A549 (cell line): Measurements from ENCODE around the gene CYP2R1. TPM values are rescaled to one million over a fixed set of nuclear protein-coding genes. Genes with fewer than 3 reads are reported as not detected.
"Not testable (repeated sequence)": the region's sequence is repeated elsewhere in the genome, so short reads cannot be mapped to it uniquely, and the experiment has no call there.

Experiments used
- ATAC-seq, 2 experiments: fragments of 200-7000 bp in 1 of 2; fragments of >200 bp in 1 of 2; cut with Nextera tagmentation in 1 of 2; cut with Tn5 transposase in 1 of 2; 3 replicates each; pipeline versions ENCODE4 v1.8.0 to v1.9.1; 2018 to 2020; ENCODE audit warnings: mild to moderate bottlenecking in 1 of 2, moderate library complexity in 1 of 2
- CTCF ChIA-PET: fragments of 300-600 bp; sonication (Branson Sonifier 250); formaldehyde crosslinking; extraction: SDS; loops from one replicate; lab custom pipeline; 2021; ENCODE audit warnings: antibody characterized with exemption, inconsistent platforms; lab: Yijun Ruan, JAX
- POLR2A ChIA-PET: fragments of 350-600 bp; formaldehyde crosslinking; extraction: SDS; loops from one replicate; lab custom pipeline; 2021; ENCODE audit warnings: antibody characterized with exemption, inconsistent platforms; lab: Yijun Ruan, JAX
- DNase-seq, 2 experiments: peaks; one replicate each; pipeline versions ENCODE4 v3.0.0 to v3.0.0-alpha.2; 2011 to 2016; ENCODE audit warnings: low read depth in 1 of 2, low spot score in 1 of 2
- FAIRE-seq: peaks from 2 replicates; lab custom pipeline; 2011; peaks lifted over from hg19 to GRCh38; lab: Jason Lieb, UNC
- H3K27ac ChIP-seq, 2 experiments: fragments of >200 bp; sonication (Bioruptor Twin); formaldehyde crosslinking; 3 replicates each; pipeline ENCODE4 v1.5.1; 2016 to 2017
- H3K4me1 ChIP-seq: fragments of >200 bp; sonication (Bioruptor Twin); formaldehyde crosslinking; 3 replicates; pipeline ENCODE4 v1.6.1; 2016
- H3K4me2 ChIP-seq: fragments of >200 bp; sonication (Bioruptor Twin); formaldehyde crosslinking; 3 replicates; pipeline ENCODE4 v1.6.1; 2016
- H3K4me3 ChIP-seq: fragments of >200 bp; sonication (Bioruptor Twin); formaldehyde crosslinking; 3 replicates; pipeline ENCODE4 v1.5.1; 2016
- H3K9me3 ChIP-seq: fragments of >200 bp; sonication (Bioruptor Twin); formaldehyde crosslinking; 3 replicates; pipeline ENCODE4 v1.6.1; 2016
- BCL3 ChIP-seq: fragments of >200 bp; sonication (Bioruptor Twin); formaldehyde crosslinking; IDR thresholded peaks from 3 replicates; pipeline ENCODE4 v1.6.1; 2016
- CHD2 ChIP-seq: fragments of 150-350 bp; IDR thresholded peaks from 2 replicates; pipeline ENCODE4 v1.6.1; 2014; ENCODE audit warnings: low read length; ENCODE audit not compliant: partially characterized antibody
- FOXS1 ChIP-seq: fragments of 250-450 bp; sonication (Bioruptor Pico); IDR thresholded peaks from 2 replicates; pipeline ENCODE4 v1.5.0; 2020; ENCODE audit warnings: mild to moderate bottlenecking, moderate library complexity
- HMGXB4 ChIP-seq: fragments of 250-450 bp; sonication (Bioruptor Pico); IDR thresholded peaks from 2 replicates; pipeline ENCODE4 v1.5.0; 2021; ENCODE audit warnings: mild to moderate bottlenecking, moderate library complexity, borderline replicate concordance
- HOXA7 ChIP-seq: fragments of 250-450 bp; sonication (Bioruptor Pico); IDR thresholded peaks from 2 replicates; pipeline ENCODE4 v1.5.0; 2020; ENCODE audit warnings: mild to moderate bottlenecking, moderate library complexity
- MYC ChIP-seq: IDR thresholded peaks from 2 replicates; pipeline ENCODE4 v1.6.1; 2012; ENCODE audit warnings: mild to moderate bottlenecking, inconsistent platforms, low read length, improper control_type of control experiment, borderline replicate concordance
- NR3C1 ChIP-seq: fragments of >200 bp; sonication (Bioruptor Twin); formaldehyde crosslinking; IDR thresholded peaks from 3 replicates; pipeline ENCODE4 v1.6.1; 2017
- RAD21 ChIP-seq, 2 experiments: fragments of >200 bp in 1 of 2; sonication (Bioruptor Twin) in 1 of 2; formaldehyde crosslinking in 1 of 2; IDR thresholded peaks in 1 of 2; conservative IDR thresholded peaks in 1 of 2; 2 replicates in 1 of 2; 3 replicates in 1 of 2; pipeline ENCODE4 v1.6.1; 2012 to 2018; ENCODE audit warnings: inconsistent platforms in 1 of 2
- WGBS: methylation state at CpG from one replicate; pipeline ENCODE4 v1.1.6; 2017; ENCODE audit errors: missing lambda C conversion rate; 5-methylcytosine and 5-hydroxymethylcytosine counted together
- polyA plus RNA-seq, 4 experiments: library from polyadenylated mRNA; depleted of rRNA in 3 of 4; stranded (reverse); fragments of >200 nt; fragmentation: RNase III in 1 of 4; extraction: RNeasy Plus Mini Kit Qiagen cat#74134 plus additional on column Dnase treatment in 1 of 4; gene quantifications; 2 replicates in 3 of 4; 3 replicates in 1 of 4; pipeline ENCODE4 v1.2.3, GENCODE V29; 2011 to 2017
- TF ChIP-seq, protein P1 (sequence below): fragments of 450-650 bp; IDR thresholded peaks from 2 replicates; pipeline ENCODE4 v1.6.1; 2014; ENCODE audit warnings: antibody characterized with exemption
- TF ChIP-seq, protein P2 (sequence below): fragments of 200-600 bp; sonication (generic); IDR thresholded peaks from 2 replicates; pipeline ENCODE4 v1.6.1; 2016; ENCODE audit warnings: antibody characterized with exemption, mild to moderate bottlenecking, moderate library complexity

Gene CYP2R1
- polyA plus RNA-seq, 2 of the 4 experiments (the other 2 are of a cell fraction): 16.4 to 37.9 TPM

DNA sequence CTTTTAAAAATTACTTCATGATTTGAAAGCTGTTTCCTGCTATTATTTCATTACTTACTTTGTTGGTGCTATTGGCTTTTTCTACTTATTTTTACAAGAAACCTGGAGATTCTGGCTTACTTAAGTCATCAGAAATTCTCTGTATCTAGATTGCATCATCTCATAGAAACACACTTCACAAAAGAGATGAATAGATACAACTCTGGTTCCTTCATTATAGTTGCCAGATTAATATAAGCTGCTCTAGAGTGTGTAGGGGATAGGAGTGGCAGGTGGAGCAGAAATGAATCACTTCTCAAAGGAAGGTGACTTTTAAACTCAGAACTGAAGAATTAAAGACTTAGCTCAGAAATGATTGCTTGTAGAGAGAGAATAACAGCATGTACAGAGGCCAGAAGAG is 20.0 kb downstream of the CYP2R1 start (continued):
- no peak for TF ChIP-seq RAD21 (conservative IDR thresholded peaks at IDR 0.05 in 1 of 2, IDR thresholded peaks at IDR 0.05 in 1 of 2)
- TF ChIP-seq MYC: no peak
- TF ChIP-seq, protein P1, sequence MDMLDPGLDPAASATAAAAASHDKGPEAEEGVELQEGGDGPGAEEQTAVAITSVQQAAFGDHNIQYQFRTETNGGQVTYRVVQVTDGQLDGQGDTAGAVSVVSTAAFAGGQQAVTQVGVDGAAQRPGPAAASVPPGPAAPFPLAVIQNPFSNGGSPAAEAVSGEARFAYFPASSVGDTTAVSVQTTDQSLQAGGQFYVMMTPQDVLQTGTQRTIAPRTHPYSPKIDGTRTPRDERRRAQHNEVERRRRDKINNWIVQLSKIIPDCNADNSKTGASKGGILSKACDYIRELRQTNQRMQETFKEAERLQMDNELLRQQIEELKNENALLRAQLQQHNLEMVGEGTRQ: no peak
- no peak for TF ChIP-seq FOXS1

DNA sequence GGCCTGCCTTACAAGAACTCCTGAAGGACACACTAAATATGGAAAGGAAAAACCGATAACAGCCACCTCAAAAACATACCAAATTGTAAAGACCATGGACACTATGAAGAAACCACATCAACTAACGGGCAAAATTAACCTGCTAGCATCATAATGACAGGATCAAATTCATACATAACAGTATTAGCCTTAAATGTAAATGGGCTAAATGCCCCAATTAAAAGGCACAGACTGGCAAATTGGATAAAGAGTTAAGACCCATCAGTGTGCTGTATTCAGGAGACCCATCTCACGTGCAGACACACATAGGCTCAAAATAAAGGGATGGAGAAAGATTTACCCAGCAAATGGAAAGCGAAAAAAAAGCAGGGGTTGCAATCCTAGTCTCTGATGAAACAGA is 28.3 kb downstream of the CYP2R1 start:
- ATAC-seq, H3K4me1 ChIP-seq, H3K9me3 ChIP-seq, POLR2A ChIA-PET, H3K27ac ChIP-seq, H3K4me3 ChIP-seq, FAIRE-seq, H3K4me2 ChIP-seq, DNase-seq: not testable (repeated sequence)
- WGBS: 38% methylated on average over 4 of the region's 4 CpGs
- CTCF ChIA-PET: interaction anchor here (0.8 kb wide), 1 partner anchor 8 kb away, joined by 3 read pairs; no protein-coding TSS in a partner anchor

- ChIA-PET CTCF (interaction anchor here (1.3 to 1.6 kb wide), 2 partner anchors 40 to 47 kb away, joined by 3 to 5 read pairs; no protein-coding TSS in a partner anchor), POLR2A (no interaction called here)
- ATAC-seq: no peak
These were observed 30.4 kb downstream of the CYP2R1 start for GRCh38 chr11:14861680-14862079.

More at GRCh38 chr11:14861680-14862079, 30.4 kb downstream of the CYP2R1 start:
- no peaks in the 10 kb centered on the region for H3K4me1 ChIP-seq
- H3K4me2 ChIP-seq: no peak overlapping the region
- no peaks in the 10 kb centered on the region for H3K9me3 ChIP-seq
- FAIRE-seq: no peak
- DNase-seq: no peak
- H3K27ac ChIP-seq: no peak overlapping the region
- TF ChIP-seq, protein P2, sequence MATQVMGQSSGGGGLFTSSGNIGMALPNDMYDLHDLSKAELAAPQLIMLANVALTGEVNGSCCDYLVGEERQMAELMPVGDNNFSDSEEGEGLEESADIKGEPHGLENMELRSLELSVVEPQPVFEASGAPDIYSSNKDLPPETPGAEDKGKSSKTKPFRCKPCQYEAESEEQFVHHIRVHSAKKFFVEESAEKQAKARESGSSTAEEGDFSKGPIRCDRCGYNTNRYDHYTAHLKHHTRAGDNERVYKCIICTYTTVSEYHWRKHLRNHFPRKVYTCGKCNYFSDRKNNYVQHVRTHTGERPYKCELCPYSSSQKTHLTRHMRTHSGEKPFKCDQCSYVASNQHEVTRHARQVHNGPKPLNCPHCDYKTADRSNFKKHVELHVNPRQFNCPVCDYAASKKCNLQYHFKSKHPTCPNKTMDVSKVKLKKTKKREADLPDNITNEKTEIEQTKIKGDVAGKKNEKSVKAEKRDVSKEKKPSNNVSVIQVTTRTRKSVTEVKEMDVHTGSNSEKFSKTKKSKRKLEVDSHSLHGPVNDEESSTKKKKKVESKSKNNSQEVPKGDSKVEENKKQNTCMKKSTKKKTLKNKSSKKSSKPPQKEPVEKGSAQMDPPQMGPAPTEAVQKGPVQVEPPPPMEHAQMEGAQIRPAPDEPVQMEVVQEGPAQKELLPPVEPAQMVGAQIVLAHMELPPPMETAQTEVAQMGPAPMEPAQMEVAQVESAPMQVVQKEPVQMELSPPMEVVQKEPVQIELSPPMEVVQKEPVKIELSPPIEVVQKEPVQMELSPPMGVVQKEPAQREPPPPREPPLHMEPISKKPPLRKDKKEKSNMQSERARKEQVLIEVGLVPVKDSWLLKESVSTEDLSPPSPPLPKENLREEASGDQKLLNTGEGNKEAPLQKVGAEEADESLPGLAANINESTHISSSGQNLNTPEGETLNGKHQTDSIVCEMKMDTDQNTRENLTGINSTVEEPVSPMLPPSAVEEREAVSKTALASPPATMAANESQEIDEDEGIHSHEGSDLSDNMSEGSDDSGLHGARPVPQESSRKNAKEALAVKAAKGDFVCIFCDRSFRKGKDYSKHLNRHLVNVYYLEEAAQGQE: no peak
- TF ChIP-seq HOXA7 (CRISPR knock-in tag) (no peak), CHD2 (no peak), NR3C1 (no peak), BCL3 (no peak), HMGXB4 (CRISPR knock-in tag) (no peak)
- H3K4me3 ChIP-seq: no peak overlapping the region
- WGBS: 87% methylated on average over 1 of the region's 1 CpG
